HG02610 (cell line): ENCODE measurements around the gene CEPT1.
"Not testable (repeated sequence)": the region's sequence is repeated elsewhere in the genome, so short reads cannot be mapped to it uniquely, and the experiment has no call there.

Experiments
- ATAC-seq: cut with Tn5 transposase; IDR thresholded peaks from one replicate; pipeline ENCODE4 v1.9.1; 2021; ENCODE audit warnings: mild to moderate bottlenecking, moderate library complexity; ENCODE audit not compliant: unreplicated experiment

Gene CEPT1

GRCh38 chr1:111205714-111206050 is 65.7 kb downstream of the CEPT1 start:
- no peak for ATAC-seq

GRCh38 chr1:111208921-111209320 is 68.9 kb downstream of the CEPT1 start:
- ATAC-seq, result no peak

- no peak for ATAC-seq
These were observed 69.6 kb downstream of the CEPT1 start for GRCh38 chr1:111209622-111210021.

GRCh38 chr1:111211921-111212320 is 71.9 kb downstream of the CEPT1 start:
- no peak for ATAC-seq

GRCh38 chr1:111212634-111213335 is 72.8 kb downstream of the CEPT1 start:
- no peak for ATAC-seq

GRCh38 chr1:111213412-111213811 is 73.4 kb downstream of the CEPT1 start:
- ATAC-seq, result no peak

- peak; percentile 21 for ATAC-seq
These were observed 74.2 kb downstream of the CEPT1 start for GRCh38 chr1:111214074-111214801.

- no peak for ATAC-seq
These were observed 74.9 kb downstream of the CEPT1 start for GRCh38 chr1:111214884-111215283.

- not testable (repeated sequence) for ATAC-seq
These were observed 75.3 kb downstream of the CEPT1 start for GRCh38 chr1:111215285-111215684.

- no peak for ATAC-seq
These were observed 76.7 kb downstream of the CEPT1 start for GRCh38 chr1:111216751-111217150.

- no peak for ATAC-seq
These were observed 77.3 kb downstream of the CEPT1 start for GRCh38 chr1:111217183-111217910.

GRCh38 chr1:111218701-111219556 is 78.9 kb downstream of the CEPT1 start:
- no peak for ATAC-seq

- peak; percentile 37 for ATAC-seq
These were observed 79.7 kb downstream of the CEPT1 start for GRCh38 chr1:111219557-111220286.

- no peak for ATAC-seq
These were observed 80.4 kb downstream of the CEPT1 start for GRCh38 chr1:111220302-111220890.

- ATAC-seq, result no peak
These were observed 81.2 kb downstream of the CEPT1 start for GRCh38 chr1:111221276-111221632.

GRCh38 chr1:111221633-111222291 is 81.7 kb downstream of the CEPT1 start:
- ATAC-seq, result peak; percentile 57

- ATAC-seq, result peak; percentile 23
These were observed 82.5 kb downstream of the CEPT1 start for GRCh38 chr1:111222308-111223125.

- ATAC-seq, result no peak
These were observed 83.2 kb downstream of the CEPT1 start for GRCh38 chr1:111223126-111223685.
